ENCODE data around the gene NOVA2.

Gene NOVA2

GRCh38 chr19:46000491-46001246 is 27.0 kb upstream of the NOVA2 start:
- DNase-seq (ENCODE audit: low read depth): peak; percentile 49

GRCh38 chr19:45999653-46000121 is 26.0 kb upstream of the NOVA2 start:
- DNase-seq (ENCODE audit: low read depth): no peak

GRCh38 chr19:45998834-45999233 is 25.2 kb upstream of the NOVA2 start:
- DNase-seq (ENCODE audit: low read depth): no peak

GRCh38 chr19:45996933-45997332 is 23.3 kb upstream of the NOVA2 start:
- DNase-seq (ENCODE audit: low read depth): no peak

- DNase-seq (ENCODE audit: low read depth): no peak
Measured at GRCh38 chr19:45995715-45996385, 22.2 kb upstream of the NOVA2 start.

GRCh38 chr19:45994998-45995714 is 21.5 kb upstream of the NOVA2 start, which contains the start of gene CCDC61:
Gene CCDC61 (plus strand): TSS chr19:45995467. CDS start chr19:46003019, 7,552 bp downstream.
- DNase-seq (ENCODE audit: low read depth): peak; percentile 88

GRCh38 chr19:45994456-45994997 is 20.9 kb upstream of the NOVA2 start:
- no peak for DNase-seq (ENCODE audit: low read depth)

- DNase-seq (ENCODE audit: low read depth): no peak
Measured at GRCh38 chr19:45990113-45990728, 16.6 kb upstream of the NOVA2 start.

- no peak for DNase-seq (ENCODE audit: low read depth)
Measured at GRCh38 chr19:45985321-45985720, 11.7 kb upstream of the NOVA2 start.

- no peak for DNase-seq (ENCODE audit: low read depth)
Measured at GRCh38 chr19:45981350-45981749, 7.7 kb upstream of the NOVA2 start.

GRCh38 chr19:45978156-45978555 is 4.5 kb upstream of the NOVA2 start:
- DNase-seq (ENCODE audit: low read depth): no peak

GRCh38 chr19:45976178-45976577 is 2.5 kb upstream of the NOVA2 start:
- DNase-seq (ENCODE audit: low read depth): no peak

- no peak for DNase-seq (ENCODE audit: low read depth)
Measured at GRCh38 chr19:45975306-45976070, 1.8 kb upstream of the NOVA2 start.

GRCh38 chr19:45972947-45973540 is 621 bp downstream of the NOVA2 start:
- DNase-seq (ENCODE audit: low read depth): no peak

- no peak for DNase-seq (ENCODE audit: low read depth)
Measured at GRCh38 chr19:45972081-45972946, 1.4 kb downstream of the NOVA2 start.

- DNase-seq (ENCODE audit: low read depth): no peak
Measured at GRCh38 chr19:45971260-45971902, 2.3 kb downstream of the NOVA2 start.

GRCh38 chr19:45969676-45970075 is 4.0 kb downstream of the NOVA2 start:
- no peak for DNase-seq (ENCODE audit: low read depth)

- DNase-seq (ENCODE audit: low read depth): no peak
Measured at GRCh38 chr19:45968626-45969025, 5.0 kb downstream of the NOVA2 start.

- DNase-seq (ENCODE audit: low read depth): no peak
Measured at GRCh38 chr19:45967246-45967645, 6.4 kb downstream of the NOVA2 start.
